Vagina (tissue), 2 donors: ENCODE results near the gene PSENEN.

Source experiments
- CTCF ChIP-seq, 3 experiments: fragments of 450-650 bp in 2 of 3; fragments of 200-600 bp in 1 of 3; sonication (generic) in 1 of 3; IDR thresholded peaks; one replicate each; pipeline ENCODE4 v1.5.1; 2017 to 2019; ENCODE audit warnings: antibody characterized with exemption in 3 of 3, mild to moderate bottlenecking in 2 of 3, moderate library complexity in 2 of 3
- POLR2A ChIP-seq, 2 donors: fragments of 450-650 bp; IDR thresholded peaks; one replicate each; pipeline ENCODE4 v1.6.1; 2017; ENCODE audit warnings: antibody characterized with exemption in 2 of 2, mild to moderate bottlenecking in 2 of 2, moderate library complexity in 2 of 2

DNA sequence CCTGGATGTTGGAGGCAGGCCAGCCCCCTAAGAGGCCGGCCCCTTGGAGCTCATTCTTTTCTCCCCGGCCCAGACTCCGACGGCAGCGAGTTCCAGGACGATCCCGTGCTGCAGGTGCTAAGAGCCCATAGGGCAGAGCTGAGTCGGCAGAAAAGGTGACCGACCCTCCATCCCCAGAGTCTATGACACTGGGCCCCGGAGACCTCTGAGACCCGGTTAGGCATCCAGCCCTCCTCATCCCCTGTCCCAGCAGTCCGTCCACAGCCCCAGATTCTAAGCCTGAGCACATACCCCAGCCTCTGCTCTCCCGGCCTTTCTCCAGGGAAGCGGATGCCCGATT lies 22.6 kb downstream of the PSENEN start:
- no peak for TF ChIP-seq CTCF (IDR thresholded peaks at IDR 0.05)
- TF ChIP-seq POLR2A (IDR thresholded peaks at IDR 0.05): no peak
